Right lung (tissue), 5 donors: ENCODE measurements around the gene NFATC1. TPM values are rescaled to one million over a fixed set of nuclear protein-coding genes. Genes with fewer than 3 reads are reported as not detected.

Experiments
- DNase-seq, 2 donors: peaks; one replicate each; pipeline ENCODE4 v3.0.0-alpha.2; 2013
- polyA plus RNA-seq, 5 donors: library from polyadenylated mRNA; unstranded; fragments of 120-200 nt; gene quantifications; one replicate each; pipeline versions ENCODE4 v1.2.1 to v1.2.3, GENCODE V29; 2013; ENCODE audit warnings: inconsistent platforms in 1 of 5, low replicate concordance in 1 of 5; ENCODE audit not compliant: insufficient read length in 5 of 5, insufficient read depth in 1 of 5

NFATC1 gene
- polyA plus RNA-seq, 5 donors: 5.6 to 8.0 (median 6.9) TPM

DNA sequence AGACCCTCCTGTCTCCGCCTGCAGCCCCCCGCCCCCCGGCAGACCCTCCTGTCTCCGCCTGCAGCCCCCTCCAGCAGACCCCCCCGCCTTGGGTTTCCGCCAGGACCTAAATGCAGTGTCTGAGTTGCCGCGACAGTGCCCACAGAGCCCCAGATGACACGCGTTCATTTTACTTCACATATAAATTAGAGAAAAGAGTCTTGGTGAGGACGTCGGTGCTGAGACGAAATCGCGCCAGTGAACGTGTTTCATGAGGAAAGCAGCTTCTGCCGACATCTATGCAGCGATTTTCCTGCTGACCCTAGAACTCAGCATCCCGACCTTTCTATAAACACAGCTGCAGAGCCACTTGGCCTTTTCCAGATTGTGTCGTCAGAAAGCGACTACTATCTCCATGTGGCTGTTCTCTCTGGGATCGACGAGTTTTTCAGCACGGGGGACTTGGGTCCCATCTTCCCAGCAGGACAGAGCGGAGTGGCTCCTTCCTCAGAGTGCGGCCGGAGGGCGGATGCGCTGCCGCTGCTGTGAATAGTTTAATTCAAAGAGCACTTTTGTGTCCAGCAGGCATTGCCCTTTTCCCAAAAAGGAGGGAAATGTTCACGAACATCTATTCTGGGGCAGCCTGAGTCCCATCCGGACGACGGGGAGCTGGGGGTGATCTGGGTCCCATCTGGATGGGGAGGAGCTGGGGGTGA is 136.7 kb downstream of the NFATC1 start:
- DNase-seq: peak in 1 of 2 donors; percentile 20

DNA sequence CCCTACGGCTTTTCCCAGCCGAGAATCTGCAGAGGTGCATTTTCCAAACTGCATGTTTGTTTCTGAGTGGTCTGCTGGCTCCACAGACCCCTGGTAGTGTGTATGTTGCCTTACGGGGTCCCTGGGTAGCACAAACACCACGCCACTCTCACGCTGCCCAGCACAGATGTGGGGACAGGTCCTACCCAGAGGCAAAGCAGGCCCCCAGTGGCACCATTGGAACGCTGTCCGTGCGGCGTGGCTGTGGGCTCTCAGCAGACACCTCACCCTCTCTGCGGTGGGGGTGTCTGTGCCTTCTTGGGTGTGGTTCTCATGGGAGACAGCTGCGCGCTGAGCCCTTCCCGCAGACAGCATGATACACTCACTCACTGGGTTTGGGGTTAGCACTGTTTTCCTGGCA is 137.4 kb downstream of the NFATC1 start:
- DNase-seq: no peak

DNA sequence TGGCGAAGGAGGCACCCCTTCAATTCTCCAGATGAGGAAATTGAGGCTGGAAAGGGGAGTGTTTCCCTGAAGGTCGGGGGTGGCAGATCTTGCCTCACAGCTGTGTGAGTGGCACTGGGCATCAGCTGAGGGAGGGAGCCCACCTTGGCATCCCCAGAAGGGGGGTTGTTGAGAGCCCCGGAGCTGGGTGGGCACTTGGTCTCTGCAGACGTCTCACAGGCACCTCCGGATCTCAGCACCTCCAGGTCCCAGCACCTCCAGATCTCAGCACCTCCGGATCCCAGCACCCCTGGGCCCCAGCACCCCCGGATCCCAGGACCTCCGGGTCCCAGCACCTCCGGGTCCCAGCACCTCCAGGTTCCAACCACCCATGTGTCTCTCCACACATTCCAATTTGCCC is 137.9 kb downstream of the NFATC1 start:
- no peak for DNase-seq

DNA sequence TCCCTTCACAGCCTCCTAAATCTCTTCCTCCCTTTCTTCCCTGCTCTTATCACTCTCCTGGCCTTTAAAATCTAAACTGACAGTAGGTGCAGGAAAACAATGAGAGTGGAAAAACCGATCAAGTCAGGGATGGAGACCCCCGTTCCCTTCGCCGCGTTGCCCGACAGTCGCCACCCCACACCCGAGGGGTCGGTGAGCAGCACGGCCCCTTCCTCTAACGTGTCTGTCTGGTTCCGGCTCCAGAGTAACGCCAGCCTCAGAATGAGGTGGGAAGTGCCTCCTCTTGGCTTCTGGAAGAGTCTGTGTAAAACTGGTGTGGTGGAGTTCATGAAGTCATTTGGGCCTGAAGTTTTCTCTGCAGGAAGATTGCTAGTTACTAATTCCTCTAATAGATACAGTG is 138.6 kb downstream of the NFATC1 start:
- DNase-seq: no peak

DNA sequence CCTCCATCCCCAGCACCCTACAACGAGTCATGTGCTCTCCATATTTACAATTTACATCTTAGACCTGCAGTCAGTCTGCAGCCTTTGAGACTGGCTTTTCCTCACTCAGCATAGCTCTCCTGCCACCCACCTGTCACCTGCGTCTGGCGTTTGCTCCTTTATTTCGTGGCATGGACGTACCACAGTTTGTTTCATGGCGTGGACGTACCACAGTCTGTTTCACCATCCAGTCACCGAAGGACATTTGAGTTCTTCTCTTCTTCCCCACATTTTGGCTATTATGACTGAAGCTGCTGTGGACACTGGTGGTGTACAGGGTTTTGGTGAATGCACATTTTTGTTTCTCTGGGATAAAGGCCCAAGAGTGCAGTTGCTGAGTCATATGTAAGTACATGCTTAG is 142.0 kb downstream of the NFATC1 start:
- no peak for DNase-seq

DNA sequence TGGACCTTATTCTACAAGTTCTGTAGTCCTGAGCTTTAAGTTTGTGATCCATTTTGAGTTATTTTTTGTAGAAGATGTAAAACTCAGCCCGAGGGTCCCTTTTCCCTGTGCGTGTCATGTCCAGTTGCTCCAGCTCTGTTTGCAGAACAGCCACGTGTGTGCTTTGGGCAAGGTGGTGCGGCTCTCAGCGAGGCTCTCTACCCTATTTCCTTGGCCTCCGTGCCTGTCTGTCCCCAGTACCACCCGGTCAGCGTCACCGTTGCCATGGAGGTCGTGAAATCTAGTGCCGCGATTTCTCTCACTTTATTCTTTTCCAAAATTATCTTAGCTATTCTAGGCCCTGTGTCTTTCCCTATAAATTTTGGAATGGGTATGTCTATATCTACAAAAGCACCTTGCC is 142.9 kb downstream of the NFATC1 start:
- DNase-seq: no peak

DNA sequence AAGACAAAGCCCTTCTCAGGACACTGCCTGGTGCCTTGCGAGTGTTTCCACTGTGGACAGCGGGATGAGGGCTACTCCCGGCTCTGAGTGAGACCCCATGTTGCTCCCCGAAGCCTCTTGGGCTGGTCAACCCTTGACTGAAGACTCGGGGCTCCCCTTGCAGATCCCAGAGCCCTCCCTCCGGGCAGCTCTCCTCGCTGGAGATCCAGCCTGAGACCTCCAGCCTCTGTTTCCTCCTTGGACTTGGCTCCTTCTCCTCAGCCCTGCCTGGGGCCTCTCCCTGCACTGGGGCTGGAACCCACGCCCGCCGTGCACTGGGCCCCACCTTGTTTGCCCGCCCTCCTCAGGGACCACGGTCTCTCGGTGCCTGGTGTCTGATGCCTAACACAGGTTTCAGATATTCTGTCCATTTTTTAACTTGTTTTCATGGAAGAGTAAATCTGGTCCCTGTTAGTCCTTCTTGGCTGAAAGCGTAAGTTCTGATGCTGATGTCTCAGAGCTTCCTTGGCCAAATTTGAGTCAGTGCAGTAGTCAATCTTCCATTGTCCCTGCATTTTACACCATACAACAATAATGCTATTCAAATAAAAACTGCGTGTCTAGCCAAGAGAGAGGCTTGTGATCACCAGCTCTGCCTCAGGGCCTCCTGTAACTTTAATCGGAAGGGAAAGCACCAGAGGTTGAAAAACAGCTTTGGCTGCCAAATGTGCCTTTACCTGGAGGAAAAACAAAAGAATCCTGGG is 144.6 kb downstream of the NFATC1 start:
- DNase-seq: no peak

DNA sequence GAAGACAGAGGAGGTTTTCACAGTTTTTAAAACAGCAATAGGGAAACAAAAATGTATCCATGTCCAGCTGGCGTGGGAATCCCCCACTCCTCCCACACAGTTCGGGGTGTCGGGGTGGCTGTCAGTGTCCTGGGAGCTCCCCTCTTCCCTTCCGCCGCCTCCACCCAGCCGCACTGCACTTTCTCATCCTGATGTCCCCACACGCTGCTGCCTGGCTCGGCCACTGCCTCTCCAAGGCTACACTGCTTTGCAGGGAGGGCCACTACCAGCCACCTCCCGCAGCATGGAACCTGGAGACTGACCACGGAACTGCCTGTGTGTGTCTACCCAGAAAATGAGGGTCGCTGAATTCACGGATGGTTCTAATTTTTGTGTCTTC is 145.2 kb downstream of the NFATC1 start:
- no peak for DNase-seq

DNA sequence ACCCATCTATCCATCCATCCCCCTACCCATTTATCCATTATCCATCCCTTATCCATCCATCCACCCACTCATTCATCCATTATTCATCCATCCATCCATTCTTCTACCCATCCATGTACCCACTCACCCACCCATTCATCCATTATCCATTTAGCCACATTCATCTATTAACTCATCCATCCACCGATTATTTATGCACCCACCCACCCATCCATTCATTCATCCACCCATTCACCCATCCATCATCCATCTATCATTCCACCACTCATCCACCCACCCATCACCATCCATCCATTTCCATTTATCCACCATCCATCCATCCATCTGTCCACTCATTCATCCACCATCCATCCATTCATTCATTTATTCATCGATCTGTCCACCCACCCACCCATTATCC is 146.5 kb downstream of the NFATC1 start:
- DNase-seq: no peak

DNA sequence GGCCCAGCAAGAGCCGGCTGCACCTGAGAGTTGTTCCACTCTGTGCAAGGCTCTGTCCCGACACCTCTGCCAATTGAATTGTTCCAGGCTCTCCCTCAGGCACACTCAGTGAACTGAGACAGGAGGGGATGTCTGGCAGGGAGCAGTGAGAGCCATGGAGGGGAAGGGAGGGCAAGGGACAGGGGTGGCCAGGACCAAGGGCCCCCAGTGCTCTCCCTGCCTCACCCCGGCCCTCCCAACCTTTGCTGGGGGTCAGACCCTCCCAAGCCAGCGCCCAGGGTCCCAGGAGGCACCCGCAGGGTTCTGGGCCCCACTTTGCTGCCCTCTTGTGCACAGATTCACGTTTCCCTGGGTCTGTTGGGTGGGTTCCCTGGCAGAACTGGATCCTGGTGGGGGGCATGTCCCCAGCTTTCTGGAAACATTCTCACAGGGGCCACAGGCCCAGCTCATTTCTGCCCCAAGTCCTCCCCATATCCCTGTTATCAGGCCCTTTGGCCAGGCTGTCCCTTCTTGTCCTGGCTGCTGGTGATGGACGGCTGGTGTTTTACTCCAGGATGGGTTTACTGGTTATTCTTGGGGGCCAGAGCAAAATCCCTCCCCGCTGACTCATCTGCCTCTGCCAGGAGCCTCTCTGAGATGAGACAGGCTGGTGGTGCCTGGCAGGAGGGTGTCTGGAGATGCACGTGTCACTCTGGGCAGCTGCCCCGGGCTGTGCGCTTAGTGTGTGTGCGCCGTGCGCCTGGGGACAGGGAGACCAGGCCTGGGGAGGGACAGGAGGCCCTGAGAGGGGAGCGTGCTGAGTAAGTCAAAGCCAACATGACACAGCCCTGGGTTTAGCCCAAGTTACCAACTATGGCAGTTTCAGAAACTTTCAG is 147.4 kb downstream of the NFATC1 start:
- no peak for DNase-seq

DNA sequence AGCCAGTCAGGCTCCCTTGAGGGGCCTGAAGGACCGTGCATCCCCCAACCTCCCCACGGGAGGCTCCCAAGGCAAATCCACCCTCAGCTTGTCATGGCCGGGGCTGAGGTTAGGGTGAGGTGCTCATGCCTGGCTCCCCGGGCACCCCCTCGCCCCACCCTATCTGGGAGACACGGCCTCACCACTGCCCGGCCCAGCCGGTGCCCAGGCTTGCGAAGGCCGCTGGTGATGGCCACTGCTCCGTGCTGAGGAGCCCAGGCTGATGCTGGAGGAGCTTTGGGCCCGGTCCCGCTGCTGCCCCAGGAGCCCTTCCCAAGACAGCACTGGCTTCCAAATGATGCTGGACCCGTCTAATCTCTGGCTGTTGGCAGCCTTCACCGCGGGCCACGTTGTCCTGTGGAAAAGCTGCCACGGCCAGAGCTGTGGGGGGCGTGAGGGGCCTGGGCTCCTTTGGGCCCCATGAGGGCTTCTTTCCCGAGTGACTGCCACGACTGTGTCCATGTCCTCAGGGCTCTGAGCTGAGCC is 148.2 kb downstream of the NFATC1 start:
- no peak for DNase-seq

DNA sequence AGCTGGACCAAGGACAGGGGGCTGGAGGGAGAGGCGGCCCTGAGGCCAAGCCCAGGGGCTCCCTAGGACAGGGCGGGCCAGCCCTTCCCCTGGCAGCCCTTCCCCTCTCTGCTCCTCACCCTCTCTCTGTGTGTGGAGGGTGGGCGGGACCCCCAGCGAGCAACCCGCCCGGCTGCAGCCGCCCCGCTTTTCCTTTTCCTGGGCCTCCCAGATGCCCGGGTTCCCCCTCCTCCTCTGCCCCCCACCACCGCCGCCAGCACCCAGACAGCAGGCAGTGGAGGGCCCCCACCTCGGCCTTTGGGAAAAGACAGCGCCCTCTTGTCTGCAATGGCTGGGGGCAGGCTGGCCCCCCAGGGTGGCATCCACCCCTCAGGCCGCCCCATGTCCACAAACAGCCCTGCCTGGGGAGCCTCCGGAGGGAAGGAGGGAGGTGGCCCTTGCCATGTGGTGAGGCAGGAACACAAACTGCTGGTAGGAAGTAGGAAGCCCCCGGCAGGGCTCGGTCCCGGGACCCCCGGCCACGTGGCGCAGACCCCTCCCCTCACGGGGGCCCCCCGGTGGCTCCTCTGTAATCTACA is 148.7 kb downstream of the NFATC1 start:
- DNase-seq: no peak

DNA sequence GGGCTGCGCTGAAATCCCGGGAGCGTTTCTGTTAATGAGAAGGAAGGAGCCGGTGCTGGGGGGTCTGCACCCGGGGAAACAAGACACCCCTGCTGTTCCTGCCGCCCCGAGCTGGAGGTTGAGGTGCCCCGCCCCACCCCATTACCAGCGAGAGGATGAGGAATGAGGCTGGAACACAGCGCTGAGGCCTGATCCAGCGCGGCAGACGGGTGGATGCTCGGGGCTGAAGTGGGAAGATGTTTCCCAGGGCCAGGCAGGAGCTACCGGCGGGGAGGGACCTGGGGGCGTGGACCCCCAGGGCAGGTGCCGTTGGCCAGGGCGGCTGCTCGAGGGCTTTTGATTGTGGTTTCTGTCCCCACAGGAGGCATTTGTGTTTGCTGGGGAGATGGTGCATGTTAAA is 149.5 kb downstream of the NFATC1 start:
- no peak for DNase-seq

DNA sequence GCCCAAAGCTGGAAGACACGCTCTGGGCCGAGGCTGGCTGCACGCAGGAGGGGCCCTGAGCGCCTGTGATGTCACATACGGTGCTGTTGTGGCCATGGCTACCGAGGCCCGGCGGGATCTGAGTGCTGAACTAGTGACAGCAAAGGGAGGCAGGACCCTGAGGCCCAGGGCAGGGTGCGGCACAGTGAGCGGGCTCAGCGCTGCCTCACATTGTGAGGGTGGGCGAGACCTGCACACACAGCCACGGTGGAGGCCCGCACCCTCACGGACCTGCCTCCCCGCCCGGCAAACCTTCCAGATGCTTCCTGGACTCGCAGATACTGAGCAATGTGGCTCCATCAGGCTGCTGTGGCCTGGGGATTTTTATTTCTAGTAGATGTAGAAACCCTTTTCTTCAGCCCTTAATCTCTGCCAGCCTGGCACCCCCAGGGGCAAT is 150.0 kb downstream of the NFATC1 start:
- no peak for DNase-seq

DNA sequence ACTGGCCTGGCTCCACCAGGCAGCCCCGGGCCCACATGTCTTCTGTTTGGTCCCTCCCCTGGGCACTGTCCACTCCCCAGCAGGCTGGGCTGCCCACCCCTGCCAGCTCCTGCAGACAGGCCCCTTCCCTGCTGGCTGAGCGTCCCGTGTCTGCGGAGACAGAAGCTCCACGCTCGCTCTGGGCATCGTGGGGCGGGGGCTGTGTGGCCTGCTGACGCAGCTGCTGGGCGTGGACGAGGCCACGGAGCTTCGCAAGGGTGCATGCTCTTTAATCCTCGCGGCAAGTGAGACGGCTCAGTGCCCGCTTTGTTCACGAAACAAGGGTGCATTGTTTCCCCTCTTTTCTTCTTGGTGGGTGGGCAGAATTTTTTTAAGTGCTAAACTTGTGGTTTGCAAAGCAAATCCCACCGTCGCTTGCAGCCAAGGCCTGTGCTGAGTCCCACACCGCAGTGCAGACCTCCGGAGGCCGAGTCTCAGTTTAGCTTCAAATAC is 151.1 kb downstream of the NFATC1 start:
- no peak for DNase-seq

DNA sequence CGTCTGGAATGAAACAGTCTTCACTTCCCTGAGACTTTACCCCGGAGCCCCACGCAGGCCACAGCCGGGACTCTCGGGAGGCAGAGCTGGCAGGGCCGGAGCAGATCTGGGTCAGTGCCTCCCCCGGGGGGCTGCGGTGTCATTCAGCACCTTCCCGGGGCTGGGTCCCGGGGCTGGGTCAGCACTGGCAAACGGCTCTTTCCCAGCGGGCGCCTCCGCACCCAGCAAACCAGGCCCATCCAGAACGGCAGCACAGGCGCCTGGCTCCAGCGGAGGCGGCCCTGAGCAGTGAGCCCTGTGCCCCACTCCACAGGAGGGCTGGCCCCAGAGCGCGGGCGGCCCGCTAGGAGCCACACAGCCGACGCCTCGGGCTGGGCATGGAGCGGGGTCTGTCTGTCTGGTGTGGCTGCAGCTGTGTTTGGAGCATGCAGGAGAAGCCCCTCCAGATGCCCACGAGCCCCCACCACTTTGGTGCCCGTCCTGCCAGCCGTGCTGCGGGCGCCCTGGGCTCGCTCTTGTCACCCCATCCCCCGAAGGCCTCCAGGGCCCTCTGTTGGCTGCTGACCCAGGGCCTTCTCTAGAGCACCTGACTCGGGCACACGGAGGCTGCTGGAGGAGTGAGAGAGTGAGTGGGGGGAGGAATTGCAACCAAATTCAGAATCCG is 151.8 kb downstream of the NFATC1 start:
- DNase-seq: no peak

DNA sequence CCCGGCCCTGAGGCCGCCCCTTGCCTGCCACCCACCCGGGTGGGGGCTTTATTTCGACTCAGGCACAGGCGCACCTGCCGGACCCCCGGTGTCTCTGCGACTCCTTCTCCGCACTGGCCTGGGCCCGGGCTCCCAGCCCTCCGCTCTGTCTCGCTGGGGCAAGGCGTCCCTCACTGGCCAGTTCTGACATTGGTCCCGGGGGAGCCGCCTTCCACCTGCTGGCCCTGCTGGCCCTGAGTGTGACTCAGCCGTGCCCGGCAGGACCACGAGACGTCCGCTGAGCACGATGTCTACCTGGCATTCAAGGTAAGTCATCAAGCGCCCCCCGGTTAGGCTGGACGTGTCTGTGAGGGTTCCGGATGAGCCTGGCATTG is 152.3 kb downstream of the NFATC1 start:
- no peak for DNase-seq

DNA sequence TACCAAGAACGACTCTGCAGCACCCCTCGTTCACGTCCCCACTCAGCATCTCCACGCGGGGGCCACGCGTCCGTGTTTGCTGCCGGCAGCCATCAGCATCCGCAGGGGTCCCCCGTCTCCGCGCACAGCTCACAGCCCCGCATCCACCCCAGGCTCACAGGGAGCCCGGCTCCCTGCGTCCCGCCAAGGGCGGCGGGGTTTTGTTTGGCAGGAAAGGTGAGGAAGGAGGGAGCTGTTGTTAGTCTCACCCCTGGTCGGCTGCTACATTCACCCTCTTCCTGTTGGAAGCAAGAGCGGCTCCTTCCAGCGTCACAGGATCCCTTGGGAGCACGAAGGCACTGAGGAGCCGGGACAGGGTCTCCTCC is 152.9 kb downstream of the NFATC1 start:
- DNase-seq: no peak

DNA sequence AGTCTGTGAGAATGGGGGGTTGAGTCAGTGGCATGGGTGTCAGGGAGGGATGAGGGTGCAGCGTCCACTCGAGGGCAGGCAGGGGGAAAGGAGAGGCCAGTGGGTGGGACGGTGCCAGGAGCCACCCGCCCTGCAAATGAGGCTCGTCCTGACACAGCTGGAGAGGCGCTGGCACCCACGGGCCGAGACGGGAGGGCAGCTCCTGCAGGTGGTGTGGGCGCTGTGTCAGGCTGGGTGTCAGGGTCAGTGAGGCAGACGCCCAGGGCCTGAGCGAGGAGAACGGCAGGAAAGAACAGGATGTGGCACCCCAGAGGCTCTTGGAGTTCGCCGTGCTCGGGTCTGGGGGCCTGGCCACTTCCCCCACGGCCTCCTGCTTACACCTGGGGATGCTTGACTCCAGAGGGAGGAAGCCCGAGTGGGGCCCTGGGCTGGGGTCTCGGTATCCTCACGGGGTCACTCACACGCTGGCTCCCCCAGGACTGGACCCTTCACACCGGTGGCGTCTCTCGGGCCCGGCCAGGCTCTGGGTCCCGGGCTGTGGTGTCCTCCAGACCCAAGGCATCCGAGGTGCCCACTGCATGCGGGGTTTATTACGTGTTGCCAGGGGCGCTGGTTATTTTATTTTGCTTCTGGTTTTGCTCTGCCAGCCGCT is 153.4 kb downstream of the NFATC1 start:
- no peak for DNase-seq

DNA sequence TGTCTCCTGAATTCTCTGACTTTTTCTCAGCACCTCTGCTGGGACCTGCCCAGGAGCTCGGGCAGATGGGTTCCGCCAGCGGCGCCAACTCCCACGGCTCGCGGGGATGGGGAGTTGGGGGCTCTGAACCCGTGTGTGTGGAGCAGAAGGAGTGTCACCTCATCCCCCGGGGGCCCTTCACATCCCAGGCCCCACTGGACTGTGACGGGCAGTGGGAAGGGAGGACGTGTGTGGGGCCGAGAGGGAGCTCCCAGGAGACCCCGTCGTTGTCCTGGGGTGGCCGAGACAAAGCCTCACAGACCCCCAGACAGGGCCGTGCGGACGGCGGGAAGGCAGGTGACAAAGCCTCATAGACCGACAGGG is 153.9 kb downstream of the NFATC1 start:
- no peak for DNase-seq

DNA sequence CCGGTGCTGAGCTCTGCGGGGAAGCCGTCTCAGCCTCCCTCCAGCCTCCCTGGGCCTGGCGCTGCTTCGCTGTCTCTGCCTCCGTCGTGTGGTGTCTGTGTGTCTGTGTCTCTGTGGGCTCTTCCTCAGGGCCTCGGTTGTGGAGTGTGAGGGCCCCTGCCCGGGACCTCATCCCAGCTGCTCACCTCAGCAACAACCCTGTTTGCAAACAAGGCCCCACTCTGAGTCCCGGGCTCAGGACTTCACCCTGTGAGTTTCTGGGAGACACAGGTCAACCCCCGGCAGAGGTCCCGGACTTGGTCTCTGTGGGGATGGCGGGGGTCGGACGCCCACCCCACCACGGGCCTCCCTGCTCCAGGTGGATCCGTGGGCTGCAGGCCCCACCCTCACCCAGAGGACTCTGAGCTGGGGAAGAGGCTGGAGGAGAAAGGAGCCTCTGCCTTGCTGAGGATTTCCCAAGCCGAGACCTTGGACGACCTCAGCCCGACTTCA is 156.5 kb downstream of the NFATC1 start:
- no peak for DNase-seq
